HG02763 (cell line): ENCODE data around the gene PDE4D.
A peak's percentile ranks its signal among the peaks of the same experiment; 100 is the strongest.

Experiments used
- ATAC-seq: cut with Tn5 transposase; IDR thresholded peaks from one replicate; pipeline ENCODE4 v1.9.1; 2021; ENCODE audit warnings: mild to moderate bottlenecking, moderate library complexity; ENCODE audit not compliant: unreplicated experiment

The PDE4D gene

DNA sequence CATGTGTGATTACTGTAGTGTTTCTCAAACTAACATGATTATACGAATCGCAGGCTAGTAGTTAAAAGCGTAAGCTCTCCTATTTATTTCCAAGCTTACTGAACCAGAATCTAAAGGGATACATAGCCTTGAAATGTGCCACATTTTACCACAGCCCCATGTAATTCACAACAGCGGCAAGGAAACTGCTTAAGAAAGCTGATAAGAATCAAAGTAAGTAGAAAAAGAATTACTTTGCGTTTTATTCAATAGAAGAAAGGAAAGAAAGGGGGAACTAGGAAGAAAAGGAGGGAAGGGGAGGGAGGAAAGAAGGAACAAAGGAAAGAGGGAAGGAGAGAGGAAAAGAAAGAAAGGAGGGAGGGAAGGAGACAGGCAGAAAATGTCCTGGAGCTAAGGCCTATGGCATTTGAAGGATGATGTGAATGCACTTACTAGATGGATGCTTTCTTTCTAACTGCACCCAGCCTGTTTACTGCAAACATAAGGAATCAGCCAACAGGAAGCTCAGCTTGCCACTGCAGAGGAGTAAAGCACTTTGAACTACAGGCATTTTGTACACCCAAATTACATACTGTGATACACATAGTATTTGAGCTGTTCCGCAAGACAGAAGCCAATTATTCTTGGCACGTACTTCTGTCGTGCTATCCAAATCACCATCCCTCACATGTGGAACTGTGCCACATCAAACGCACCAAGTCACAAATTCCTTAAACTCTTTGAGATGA, 789.0 kb downstream of the PDE4D start:
- ATAC-seq, result no peak

DNA sequence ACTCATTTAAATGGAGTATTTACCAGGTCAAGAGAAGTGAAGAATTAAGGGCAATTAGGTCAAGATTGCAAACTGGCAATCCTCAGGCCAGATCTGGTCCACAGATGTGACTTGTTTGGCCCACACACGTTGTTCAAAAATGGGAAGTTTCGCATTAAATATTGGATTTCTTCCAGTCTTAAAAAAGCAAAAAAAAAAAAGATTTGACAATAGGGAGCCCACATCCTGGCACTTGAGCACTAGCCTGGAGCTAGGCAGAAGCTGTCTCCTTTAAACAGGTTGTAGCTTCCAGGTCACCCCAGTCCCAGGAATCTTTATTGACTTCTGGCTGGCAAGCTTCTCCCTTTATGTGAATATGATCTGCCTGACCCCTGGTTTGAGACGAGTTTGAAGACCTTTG, 790.2 kb downstream of the PDE4D start:
- ATAC-seq, result no peak

- no peak for ATAC-seq
Measured at GRCh38 chr5:59102437-59102836, 791.1 kb downstream of the PDE4D start.

GRCh38 chr5:59100875-59101274, 792.7 kb downstream of the PDE4D start:
- no peak for ATAC-seq

GRCh38 chr5:59099995-59100345, 793.6 kb downstream of the PDE4D start:
- ATAC-seq, result no peak

DNA sequence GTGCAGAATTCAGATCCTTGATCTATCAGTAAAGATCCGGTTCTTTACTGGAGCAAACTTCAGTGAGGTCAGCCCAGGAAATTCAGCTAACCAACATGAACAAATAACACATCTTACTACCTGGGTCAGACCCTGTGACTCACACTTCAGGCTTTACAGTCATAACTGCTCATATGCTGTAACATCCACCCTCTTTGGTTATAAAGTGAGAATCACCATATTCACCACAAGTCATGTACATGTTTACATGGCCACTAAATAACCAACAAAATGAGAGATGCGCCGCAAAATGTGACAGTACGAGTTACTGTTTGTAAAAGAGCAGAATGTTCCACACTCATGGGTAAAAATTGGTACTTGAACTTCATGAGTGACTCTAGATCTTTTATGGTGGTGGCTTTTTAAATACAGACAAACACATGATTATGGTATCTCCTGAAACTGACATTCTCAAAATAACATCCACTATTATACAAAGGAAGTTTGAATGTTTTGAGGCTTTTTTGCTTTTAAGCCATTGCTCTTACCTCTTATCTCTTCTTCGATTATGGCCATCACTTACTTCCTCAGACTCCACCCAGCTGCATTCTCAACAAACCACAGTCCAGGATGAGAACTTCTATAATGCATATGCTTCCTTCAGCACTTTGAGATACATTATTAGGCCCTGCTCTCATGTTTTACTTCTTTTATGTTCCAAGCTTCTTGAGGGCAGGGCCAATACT, 794.1 kb downstream of the PDE4D start:
- ATAC-seq, result peak; percentile 58

GRCh38 chr5:59098743-59099142, 794.8 kb downstream of the PDE4D start:
- no peak for ATAC-seq

DNA sequence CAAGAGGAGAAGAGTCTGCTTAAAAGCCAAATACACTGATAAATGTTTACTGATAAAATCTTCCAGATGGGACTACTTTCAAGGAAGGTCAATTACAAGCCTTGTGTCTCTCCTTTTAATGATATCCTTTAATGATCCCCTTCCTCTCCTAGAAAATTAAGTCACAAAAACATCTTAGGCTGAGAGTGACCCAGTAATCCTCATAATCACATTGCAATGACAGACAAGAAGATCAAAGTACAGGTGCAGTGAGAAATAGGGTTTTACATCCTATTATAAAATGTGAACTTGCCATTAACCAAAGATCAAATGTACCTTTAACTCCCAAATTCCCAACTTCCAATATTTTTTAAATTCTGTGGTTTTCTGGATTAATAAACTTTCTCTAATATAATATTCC, 795.8 kb downstream of the PDE4D start:
- ATAC-seq, result no peak

- ATAC-seq, result no peak
Measured at GRCh38 chr5:59097116-59097515, 796.4 kb downstream of the PDE4D start.

- no peak for ATAC-seq
Measured at GRCh38 chr5:59095480-59095879, 798.0 kb downstream of the PDE4D start.

GRCh38 chr5:59094864-59095263, 798.7 kb downstream of the PDE4D start:
- no peak for ATAC-seq

- ATAC-seq, result no peak
Measured at GRCh38 chr5:59093329-59093728, 800.2 kb downstream of the PDE4D start.

DNA sequence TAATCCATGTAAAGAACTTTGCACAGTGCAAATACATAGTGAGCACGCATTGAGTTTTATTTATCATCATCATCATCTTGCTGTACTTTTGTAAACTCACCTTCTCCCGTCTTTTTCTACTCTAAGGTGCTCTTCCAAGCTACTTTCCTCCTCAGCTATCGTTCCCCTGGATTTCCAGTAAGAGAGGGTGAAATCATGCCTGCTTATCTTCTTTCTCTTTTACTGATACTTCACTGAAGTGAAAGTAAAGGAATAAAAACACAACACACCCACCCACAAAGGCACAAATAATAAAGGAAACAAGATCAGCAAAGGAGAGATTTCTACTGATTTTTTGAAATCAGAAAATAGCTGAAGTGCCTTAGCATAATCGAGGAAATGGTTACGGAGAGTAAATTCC, 800.8 kb downstream of the PDE4D start:
- no peak for ATAC-seq

GRCh38 chr5:59091965-59092364, 801.6 kb downstream of the PDE4D start:
- no peak for ATAC-seq

- no peak for ATAC-seq
Measured at GRCh38 chr5:59090323-59090722, 803.2 kb downstream of the PDE4D start.

DNA sequence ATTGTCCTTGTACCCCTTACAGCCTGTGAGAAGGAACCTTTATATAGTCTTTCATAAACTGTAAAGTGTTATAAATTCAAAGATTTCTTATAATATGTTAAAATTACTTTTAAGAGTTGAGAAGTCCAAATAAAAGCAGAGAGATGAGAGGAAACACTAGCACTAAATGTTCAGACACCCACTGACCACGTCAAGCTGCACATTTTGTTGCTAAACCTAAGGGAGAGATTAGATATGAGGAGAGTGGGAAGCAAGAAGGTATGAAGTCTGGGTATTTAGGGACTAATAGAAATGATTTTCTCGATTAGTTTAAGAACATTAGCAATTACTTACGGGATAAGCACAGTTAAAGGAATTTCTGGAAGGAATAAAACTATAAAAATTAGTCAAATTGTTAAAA, 803.8 kb downstream of the PDE4D start:
- no peak for ATAC-seq

GRCh38 chr5:59088546-59088945, 805.0 kb downstream of the PDE4D start:
- ATAC-seq, result no peak

- no peak for ATAC-seq
Measured at GRCh38 chr5:59086024-59086423, 807.5 kb downstream of the PDE4D start.

- ATAC-seq, result no peak
Measured at GRCh38 chr5:59081693-59082092, 811.8 kb downstream of the PDE4D start.

DNA sequence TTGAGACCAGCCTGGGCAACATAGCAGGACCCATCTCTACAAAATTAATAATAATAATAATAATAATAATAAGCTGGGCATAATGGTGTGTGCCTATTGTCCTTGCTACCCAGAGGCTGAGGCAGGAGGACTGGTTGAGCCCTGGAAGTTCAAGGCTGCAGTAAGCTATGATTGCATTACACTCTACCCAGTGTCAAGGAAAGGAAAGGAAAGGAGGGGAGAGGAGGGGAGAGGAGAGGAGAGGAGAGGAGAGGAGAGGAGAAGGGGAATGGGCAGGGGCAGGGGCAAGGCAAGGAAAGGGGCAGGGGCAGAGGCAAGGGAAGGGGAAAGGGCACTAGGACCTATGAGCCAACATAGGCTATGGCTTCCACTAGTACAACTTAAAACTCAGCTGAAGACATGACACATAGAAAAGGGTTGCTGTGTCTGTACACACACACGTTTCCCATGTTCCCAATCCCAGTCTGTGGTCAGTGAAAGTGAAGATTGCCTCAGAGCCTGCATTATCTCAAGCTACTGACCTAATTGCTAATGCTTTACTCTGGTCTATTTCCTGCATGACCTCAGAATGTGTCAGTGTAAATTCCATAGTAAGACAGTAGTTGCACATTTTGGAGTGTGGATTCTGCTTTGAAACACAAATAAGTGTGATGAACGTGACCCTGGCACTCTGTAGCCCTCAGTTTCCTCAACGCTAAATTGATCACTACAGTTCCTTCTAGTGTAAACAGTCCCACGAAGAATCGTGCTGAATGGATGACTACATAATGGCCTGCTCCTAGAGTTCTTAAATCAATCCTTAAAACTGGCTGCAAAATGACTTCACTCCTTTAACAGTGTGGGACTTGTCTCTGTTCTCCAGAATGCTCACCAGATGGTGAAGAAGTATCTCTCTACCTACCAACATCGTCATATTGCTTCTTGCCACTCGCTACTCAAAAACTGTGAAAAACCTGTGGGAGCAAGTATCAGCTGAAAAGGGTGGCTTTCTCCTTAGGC, 813.6 kb downstream of the PDE4D start:
- no peak for ATAC-seq

- ATAC-seq, result no peak
Measured at GRCh38 chr5:59071755-59072549, 821.6 kb downstream of the PDE4D start.
